ENCODE data around the gene LSP1.

- no peak for TF ChIP-seq CTCF (IDR thresholded peaks at IDR 0.05)
- TF ChIP-seq POLR2AphosphoS5 (IDR thresholded peaks at IDR 0.05; ENCODE audit: low read depth, low read length): no peak
- TF ChIP-seq SIN3A (IDR thresholded peaks at IDR 0.05; ENCODE audit: borderline replicate concordance, insufficient read depth, low read depth, low read length): no peak
- no peak for TF ChIP-seq REST (IDR thresholded peaks at IDR 0.05; ENCODE audit: insufficient read depth in 1 of 2, low read depth in 2 of 2, low read length in 1 of 2)
Observed at GRCh38 chr11:1908618-1909017, 55.7 kb downstream of the LSP1 start.

All from Panc1 (cell line).